ENCODE measurements around the gene PON3. TPM values are rescaled to one million over a fixed set of nuclear protein-coding genes. Genes with fewer than 3 reads are reported as not detected.

Gene PON3
- total RNA-seq, 1 experiment from 2014 or later: not detected

GRCh38 chr7:95394370-95394769 is 1.8 kb downstream of the PON3 start:
- no peak overlapping the region for H2BK20ac ChIP-seq (ENCODE audit: low read depth, low read length, poor library complexity, severe bottlenecking)
- no peak overlapping the region for H3K4me3 Mint-ChIP-seq
- no peaks in the 10 kb centered on the region for H3K4me1 ChIP-seq (ENCODE audit: insufficient read depth, low read length)
- no peaks in the 10 kb centered on the region; a peak in 1 of 7 replicates for H3K36me3 Mint-ChIP-seq (ENCODE audit: insufficient read depth in 1 of 3, low read depth in 3 of 3)
- peaks cover 2 to 4% of the 10 kb centered on the region in 2 experiments; a peak in 1 of 4 replicates for H3K4me1 Mint-ChIP-seq
- H4K8ac ChIP-seq (replicated peaks; ENCODE audit: insufficient read length, low read depth, low read length): no peak overlapping the region
- H3K23me2 ChIP-seq (ENCODE audit: insufficient read length, low read depth, low read length, poor library complexity, severe bottlenecking): no peaks in the 10 kb centered on the region
- H3T11ph ChIP-seq (ENCODE audit: low read length): no peak overlapping the region
- no peak overlapping the region for H2BK15ac ChIP-seq (ENCODE audit: low read depth, low read length)
- no peaks in the 10 kb centered on the region for H3K9me3 ChIP-seq (ENCODE audit: control insufficient read depth, low read depth, low read length)
- no peaks in the 10 kb centered on the region for H3K79me2 ChIP-seq (ENCODE audit: insufficient read depth, low read length)
- no peak overlapping the region for H4K5ac ChIP-seq (ENCODE audit: insufficient read length, low read depth, low read length)
- no peaks in the 10 kb centered on the region for H3K27me3 Mint-ChIP-seq (ENCODE audit: low read depth)
- H3K23ac ChIP-seq (ENCODE audit: insufficient read length, low read depth, low read length): no peak overlapping the region
- H2BK120ac ChIP-seq (ENCODE audit: low read depth, low read length, poor library complexity, severe bottlenecking): no peak overlapping the region
- TF ChIP-seq, protein P1, sequence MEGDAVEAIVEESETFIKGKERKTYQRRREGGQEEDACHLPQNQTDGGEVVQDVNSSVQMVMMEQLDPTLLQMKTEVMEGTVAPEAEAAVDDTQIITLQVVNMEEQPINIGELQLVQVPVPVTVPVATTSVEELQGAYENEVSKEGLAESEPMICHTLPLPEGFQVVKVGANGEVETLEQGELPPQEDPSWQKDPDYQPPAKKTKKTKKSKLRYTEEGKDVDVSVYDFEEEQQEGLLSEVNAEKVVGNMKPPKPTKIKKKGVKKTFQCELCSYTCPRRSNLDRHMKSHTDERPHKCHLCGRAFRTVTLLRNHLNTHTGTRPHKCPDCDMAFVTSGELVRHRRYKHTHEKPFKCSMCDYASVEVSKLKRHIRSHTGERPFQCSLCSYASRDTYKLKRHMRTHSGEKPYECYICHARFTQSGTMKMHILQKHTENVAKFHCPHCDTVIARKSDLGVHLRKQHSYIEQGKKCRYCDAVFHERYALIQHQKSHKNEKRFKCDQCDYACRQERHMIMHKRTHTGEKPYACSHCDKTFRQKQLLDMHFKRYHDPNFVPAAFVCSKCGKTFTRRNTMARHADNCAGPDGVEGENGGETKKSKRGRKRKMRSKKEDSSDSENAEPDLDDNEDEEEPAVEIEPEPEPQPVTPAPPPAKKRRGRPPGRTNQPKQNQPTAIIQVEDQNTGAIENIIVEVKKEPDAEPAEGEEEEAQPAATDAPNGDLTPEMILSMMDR (conservative IDR thresholded peaks at IDR 0.05): no peak
- no peak overlapping the region for H3K14ac ChIP-seq (ENCODE audit: insufficient read depth, low read length)
- no peak overlapping the region for H2AFZ ChIP-seq (ENCODE audit: low read length)
- no CpG with 5 or more reads among the region's 3 CpGs for WGBS (ENCODE audit: extremely low coverage, insufficient read length, low lambda C conversion rate)
- H3K9ac ChIP-seq (ENCODE audit: extremely low read depth, insufficient read length, low read length): no peak overlapping the region
- H2AK5ac ChIP-seq (ENCODE audit: insufficient read length, low read length): no peak overlapping the region
- no peak overlapping the region for H4K91ac ChIP-seq (ENCODE audit: insufficient read length, low read depth, low read length)
- H3K27me3 ChIP-seq (ENCODE audit: insufficient read depth, low read length): no peaks in the 10 kb centered on the region
- no peak overlapping the region for H3K4ac ChIP-seq (ENCODE audit: low read depth, low read length)
- no peak overlapping the region for H3K56ac ChIP-seq (ENCODE audit: insufficient read length, low read depth, low read length)
- no peak overlapping the region for H3K27ac Mint-ChIP-seq
- no peak overlapping the region for H3K4me2 ChIP-seq (ENCODE audit: insufficient read depth, insufficient read length, low read length)
- H3K79me1 ChIP-seq (ENCODE audit: insufficient read depth, low read depth, low read length, poor library complexity, severe bottlenecking): no peaks in the 10 kb centered on the region
- H3K9me3 Mint-ChIP-seq: no peaks in the 10 kb centered on the region
- H3K27ac ChIP-seq (ENCODE audit: insufficient read length, low read depth, low read length): no peak overlapping the region
- no peaks in the 10 kb centered on the region for H4K20me1 ChIP-seq (ENCODE audit: control insufficient read depth, insufficient read depth, insufficient read length)
- H3K18ac ChIP-seq (ENCODE audit: insufficient read length, low read depth, low read length): no peak overlapping the region
- no peak overlapping the region for H2BK12ac ChIP-seq (ENCODE audit: insufficient read length, low read depth, low read length)
- no peak overlapping the region for H2BK5ac ChIP-seq (ENCODE audit: insufficient read length, low read length)
- DNase-seq: no peak
